Measurements from ENCODE around the gene NANP. TPM values are rescaled to one million over a fixed set of nuclear protein-coding genes. Genes with fewer than 3 reads are reported as not detected.
"Not testable (repeated sequence)": the region's sequence is repeated elsewhere in the genome, so short reads cannot be mapped to it uniquely, and the experiment has no call there.

NANP gene
- total RNA-seq, 1 donor from 2014 or later = 4.8 TPM

DNA sequence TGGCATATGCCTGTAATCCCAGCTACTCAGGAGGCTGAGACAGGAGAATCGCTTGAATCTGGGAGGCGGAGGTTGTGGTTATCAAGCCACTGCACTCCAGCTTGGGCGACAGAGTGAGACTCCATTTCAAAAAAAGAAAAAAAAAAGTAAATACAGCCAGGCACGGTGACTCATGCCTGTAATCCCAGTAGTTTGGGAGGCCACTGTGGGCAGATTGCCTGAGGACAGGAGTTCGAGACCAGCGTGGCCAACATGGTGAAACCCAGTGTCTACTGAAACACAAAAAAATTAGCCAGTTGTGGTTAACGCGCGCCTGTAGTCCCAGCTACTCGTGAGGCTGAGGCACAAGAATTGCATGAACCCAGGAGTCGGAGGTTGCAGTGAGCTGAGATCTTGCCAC, 36.9 kb downstream of the NANP start:
- no peak overlapping the region for H3K4me3 ChIP-seq
- peak; percentile 29 for DNase-seq
- no peak for ATAC-seq
- H3K9me3 ChIP-seq = no peaks in the 10 kb centered on the region
- no peaks in the 10 kb centered on the region for H3K36me3 ChIP-seq
- H3K27ac ChIP-seq = no peak overlapping the region
- TF ChIP-seq, protein P1, sequence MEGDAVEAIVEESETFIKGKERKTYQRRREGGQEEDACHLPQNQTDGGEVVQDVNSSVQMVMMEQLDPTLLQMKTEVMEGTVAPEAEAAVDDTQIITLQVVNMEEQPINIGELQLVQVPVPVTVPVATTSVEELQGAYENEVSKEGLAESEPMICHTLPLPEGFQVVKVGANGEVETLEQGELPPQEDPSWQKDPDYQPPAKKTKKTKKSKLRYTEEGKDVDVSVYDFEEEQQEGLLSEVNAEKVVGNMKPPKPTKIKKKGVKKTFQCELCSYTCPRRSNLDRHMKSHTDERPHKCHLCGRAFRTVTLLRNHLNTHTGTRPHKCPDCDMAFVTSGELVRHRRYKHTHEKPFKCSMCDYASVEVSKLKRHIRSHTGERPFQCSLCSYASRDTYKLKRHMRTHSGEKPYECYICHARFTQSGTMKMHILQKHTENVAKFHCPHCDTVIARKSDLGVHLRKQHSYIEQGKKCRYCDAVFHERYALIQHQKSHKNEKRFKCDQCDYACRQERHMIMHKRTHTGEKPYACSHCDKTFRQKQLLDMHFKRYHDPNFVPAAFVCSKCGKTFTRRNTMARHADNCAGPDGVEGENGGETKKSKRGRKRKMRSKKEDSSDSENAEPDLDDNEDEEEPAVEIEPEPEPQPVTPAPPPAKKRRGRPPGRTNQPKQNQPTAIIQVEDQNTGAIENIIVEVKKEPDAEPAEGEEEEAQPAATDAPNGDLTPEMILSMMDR (IDR thresholded peaks at IDR 0.05) = no peak
- intact Hi-C loops (cut with DNase I) = no loop called here
- peaks cover 9% of the 10 kb centered on the region for H3K27me3 ChIP-seq
- peaks cover 11% of the 10 kb centered on the region for H3K4me1 ChIP-seq

DNA sequence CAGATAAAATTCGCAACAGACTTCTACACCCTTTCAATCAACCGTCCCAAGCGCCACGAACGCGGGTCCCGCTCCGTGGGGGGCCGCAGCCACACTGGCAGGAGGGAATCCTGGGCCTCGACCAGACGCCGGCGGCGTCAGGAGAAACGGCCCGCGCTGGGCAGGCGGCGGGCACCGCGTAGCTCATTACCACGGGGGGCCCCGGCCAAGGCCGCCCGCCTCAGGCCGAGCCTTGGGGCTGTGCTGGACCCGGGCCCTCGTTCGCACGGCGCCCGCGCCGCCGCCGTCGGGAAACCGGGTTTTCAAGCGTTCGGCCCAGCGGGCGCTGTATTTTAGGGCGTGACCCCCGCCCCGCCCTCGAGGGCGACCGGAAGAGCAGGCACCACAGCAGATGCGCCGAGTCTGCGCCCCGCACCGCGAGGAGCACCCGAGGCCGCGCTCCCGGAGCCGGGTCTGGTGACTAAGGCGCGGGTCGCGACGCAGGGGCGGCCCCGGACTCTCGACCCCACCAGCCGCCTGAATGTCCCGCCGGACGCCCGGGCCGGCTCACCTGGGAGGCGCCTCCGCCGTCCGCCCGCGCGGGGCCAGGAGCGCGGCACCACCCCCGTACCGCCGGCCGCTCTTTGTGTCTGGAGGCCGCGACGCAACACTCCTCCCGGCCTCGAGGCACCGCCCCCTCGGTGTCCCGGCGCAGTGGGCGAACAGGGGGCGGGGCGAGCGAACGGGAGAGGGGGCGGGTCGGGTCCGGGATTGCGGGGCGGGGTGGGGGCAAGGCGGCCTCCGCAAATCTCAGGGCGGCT, 38.7 kb downstream of the NANP start, which contains the start of gene NINL:
TSS of gene NINL (minus strand) at position 627 of the 800 bp plus-strand sequence. CDS start 58,944 bp downstream, outside the sequence.
- no peaks in the 10 kb centered on the region for H3K9me3 ChIP-seq
- peak within 1 kb of the TSS; percentile 74 for H3K4me3 ChIP-seq
- intact Hi-C loops (cut with DNase I) = no loop called here
- peak; percentile 90 for ATAC-seq
- peak within 1 kb of the TSS; percentile 70 for H3K27ac ChIP-seq
- no peaks in the 10 kb centered on the region for H3K36me3 ChIP-seq
- TF ChIP-seq, protein P1 (IDR thresholded peaks at IDR 0.05) = no peak
- H3K27me3 ChIP-seq = peaks cover 9% of the 10 kb centered on the region
- peaks cover 11% of the 10 kb centered on the region for H3K4me1 ChIP-seq
- DNase-seq = peak; percentile 88

- H3K9me3 ChIP-seq; H3K36me3 ChIP-seq; H3K27me3 ChIP-seq; H3K4me3 ChIP-seq; ATAC-seq; intact Hi-C loops (cut with DNase I); H3K27ac ChIP-seq: not testable (repeated sequence)
- DNase-seq = peak; percentile 20
- peaks cover 11% of the 10 kb centered on the region for H3K4me1 ChIP-seq
Observed at GRCh38 chr20:25583607-25584006, 40.2 kb downstream of the NANP start.

GRCh38 chr20:25580711-25581110, 43.1 kb downstream of the NANP start:
- Histone ChIP-seq H3K27ac (no peak overlapping the region), H3K27me3 (peaks cover 9% of the 10 kb centered on the region), H3K36me3 (no peaks in the 10 kb centered on the region), H3K9me3 (no peaks in the 10 kb centered on the region), H3K4me3 (no peak overlapping the region), H3K4me1 (peaks cover 11% of the 10 kb centered on the region)
- ATAC-seq (peak; percentile 68), DNase-seq (peak; percentile 69)
- intact Hi-C loops (cut with DNase I) = no loop called here
- TF ChIP-seq, protein P1 (IDR thresholded peaks at IDR 0.05) = no peak

DNA sequence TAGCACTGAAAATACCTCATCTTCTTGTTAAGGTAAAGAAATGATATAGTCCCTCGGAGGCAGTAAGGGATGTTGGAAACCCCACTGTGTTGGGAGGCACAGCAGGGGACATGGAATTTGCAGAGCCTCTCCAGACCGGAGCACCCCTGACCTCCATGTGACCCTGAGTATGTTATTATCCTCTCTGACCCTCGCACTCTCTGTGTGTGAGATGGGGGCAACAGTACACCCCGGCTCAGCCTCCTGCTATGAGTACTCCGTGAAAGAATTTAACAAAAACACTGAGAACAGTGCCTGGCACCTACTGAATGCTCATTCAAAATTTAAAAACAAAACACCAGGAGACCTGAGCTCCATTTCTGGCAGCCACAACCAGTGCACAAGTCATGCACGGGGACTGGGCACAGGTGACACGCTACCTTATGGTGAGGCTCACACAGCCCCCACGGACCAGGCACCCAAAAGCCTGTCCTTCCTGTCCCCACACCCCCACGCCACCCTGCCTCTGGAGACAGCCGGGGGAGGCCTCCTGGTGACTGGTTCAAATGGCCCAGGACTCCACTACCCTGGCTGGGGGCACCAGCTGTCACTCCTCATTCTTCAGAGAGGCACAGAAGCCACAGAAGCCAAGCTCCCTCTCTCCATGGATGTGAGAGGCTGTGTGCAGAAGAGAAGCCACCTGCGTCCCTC, 44.6 kb downstream of the NANP start:
- Histone ChIP-seq H3K4me1 (peaks cover 2% of the 10 kb centered on the region), H3K9me3 (no peaks in the 10 kb centered on the region), H3K4me3 (no peak overlapping the region), H3K27me3 (no peaks in the 10 kb centered on the region), H3K36me3 (no peaks in the 10 kb centered on the region), H3K27ac (no peak overlapping the region)
- DNase-seq (no peak), ATAC-seq (no peak)
- intact Hi-C loops (cut with DNase I) = no loop called here
- TF ChIP-seq, protein P1 (IDR thresholded peaks at IDR 0.05) = no peak

Data from upper lobe of right lung (tissue), 1 donor.